Hepatocyte (in vitro differentiated cells): Measurements from ENCODE around the gene PRPF38A. TPM values are rescaled to one million over a fixed set of nuclear protein-coding genes. Genes with fewer than 3 reads are reported as not detected.

Source experiments
- DNase-seq: peaks from one replicate; pipeline ENCODE4 v3.0.0-alpha.2; 2016; ENCODE audit warnings: low spot score
- H2AFZ ChIP-seq: fragments of 200-600 bp; sonication (generic); 2 replicates; pipeline ENCODE4 v1.6.0; 2016; ENCODE audit warnings: antibody characterized with exemption, mild to moderate bottlenecking
- H3K27ac ChIP-seq: fragments of 200-600 bp; sonication (generic); 2 replicates; pipeline ENCODE4 v1.5.1; 2016; ENCODE audit warnings: mild to moderate bottlenecking
- H3K27me3 ChIP-seq: fragments of 200-600 bp; sonication (generic); 2 replicates; pipeline ENCODE4 v1.6.1; 2016
- H3K36me3 ChIP-seq: fragments of 200-600 bp; sonication (generic); replicated peaks from 2 replicates; pipeline ENCODE4 v1.5.1; 2016; ENCODE audit warnings: low read depth; ENCODE audit not compliant: insufficient read depth
- H3K4me1 ChIP-seq: fragments of 200-600 bp; sonication (generic); 2 replicates; pipeline ENCODE4 v1.5.1; 2016; ENCODE audit warnings: mild to moderate bottlenecking, moderate library complexity; ENCODE audit not compliant: insufficient read depth
- H3K4me2 ChIP-seq: fragments of 200-600 bp; sonication (generic); 2 replicates; pipeline ENCODE4 v1.6.0; 2016
- H3K4me3 ChIP-seq: fragments of 200-600 bp; sonication (generic); 2 replicates; pipeline ENCODE4 v1.5.1; 2016; ENCODE audit warnings: mild to moderate bottlenecking
- H3K79me2 ChIP-seq: fragments of 200-600 bp; sonication (generic); 2 replicates; pipeline ENCODE4 v1.6.0; 2017; ENCODE audit warnings: mild to moderate bottlenecking
- H3K9me2 ChIP-seq: fragments of 200-600 bp; sonication (generic); replicated peaks from 2 replicates; pipeline ENCODE4 v1.6.0; 2017; ENCODE audit warnings: mild to moderate bottlenecking; ENCODE audit not compliant: insufficient read depth
- H3K9me3 ChIP-seq: fragments of 200-600 bp; sonication (generic); 2 replicates; pipeline ENCODE4 v1.5.1; 2016; ENCODE audit warnings: low read depth, mild to moderate bottlenecking
- H4K20me1 ChIP-seq: fragments of 200-600 bp; sonication (generic); 2 replicates; pipeline ENCODE4 v1.6.0; 2016; ENCODE audit warnings: mild to moderate bottlenecking; ENCODE audit not compliant: insufficient read depth, poor library complexity, severe bottlenecking
- CTCF ChIP-seq: fragments of 200-600 bp; sonication (generic); IDR thresholded peaks from 2 replicates; pipeline ENCODE4 v1.5.1; 2016; ENCODE audit warnings: antibody characterized with exemption, mild to moderate bottlenecking; ENCODE audit not compliant: poor library complexity
- EZH2 ChIP-seq: fragments of 200-600 bp; sonication (generic); IDR thresholded peaks from 2 replicates; pipeline ENCODE4 v1.6.1; 2016; ENCODE audit warnings: antibody characterized with exemption, mild to moderate bottlenecking, borderline replicate concordance
- EZH2phosphoT487 ChIP-seq: fragments of 200-600 bp; sonication (generic); IDR thresholded peaks from one replicate; pipeline ENCODE4 v1.6.1; 2018; ENCODE audit warnings: antibody characterized with exemption, mild to moderate bottlenecking, low read depth, moderate library complexity; ENCODE audit not compliant: unreplicated experiment, severe bottlenecking
- WGBS: methylation state at CpG from one replicate; pipeline ENCODE4 v1.1.6; 2016; ENCODE audit warnings: low lambda C conversion rate; ENCODE audit errors: missing lambda C conversion rate; 5-methylcytosine and 5-hydroxymethylcytosine counted together
- polyA plus RNA-seq: library from polyadenylated mRNA; unstranded; fragments of >200 nt; fragmentation: Nextera tagmentation; extraction: Ambion mirVana; gene quantifications from 2 replicates; pipeline ENCODE4 v1.2.1, GENCODE V29; 2016
- total RNA-seq: library from RNA; depleted of rRNA; stranded (reverse); fragments of >200 nt; gene quantifications from 2 replicates; pipeline ENCODE4 v1.2.3, GENCODE V29; 2014

Gene PRPF38A
- total and polyA plus RNA-seq, 2 experiments from 2014 or later, result 13.8 to 23.8 TPM

- Histone ChIP-seq H3K4me3 (no peak overlapping the region), H3K9me2 (no peaks in the 10 kb centered on the region), H3K36me3 (no peaks in the 10 kb centered on the region), H3K4me2 (no peak overlapping the region), H3K27ac (no peak overlapping the region), H2AFZ (no peak overlapping the region), H3K4me1 (no peaks in the 10 kb centered on the region), H4K20me1 (no peaks in the 10 kb centered on the region), H3K79me2 (peaks cover 2% of the 10 kb centered on the region), H3K9me3 (no peaks in the 10 kb centered on the region), H3K27me3 (no peaks in the 10 kb centered on the region)
- DNase-seq, result no peak
- 94% methylated on average over 2 of the region's 2 CpGs for WGBS
- TF ChIP-seq EZH2, result no peak
- TF ChIP-seq EZH2phosphoT487, result no peak
- TF ChIP-seq CTCF, result no peak
Observed at GRCh38 chr1:52454779-52455178, 50.4 kb downstream of the PRPF38A start.

DNA sequence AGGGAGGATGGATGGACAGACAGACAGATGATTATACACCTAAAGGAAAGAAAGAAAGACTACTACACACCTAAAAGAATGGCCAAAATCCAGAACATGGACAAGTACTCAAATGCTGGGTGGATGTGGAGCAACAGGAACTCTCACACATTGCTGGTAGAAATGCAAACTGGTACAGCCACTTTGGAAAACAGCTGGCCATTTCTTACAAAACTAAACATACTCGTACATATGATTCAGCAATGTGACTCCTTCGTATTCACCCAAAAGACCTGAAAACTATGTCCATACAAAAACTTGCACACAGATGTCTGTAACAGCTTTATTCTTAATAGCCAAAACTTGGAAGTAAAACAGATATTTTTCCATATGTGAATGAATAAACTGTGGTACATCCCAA is 51.3 kb downstream of the PRPF38A start:
- Histone ChIP-seq H2AFZ (no peak overlapping the region), H3K27me3 (no peaks in the 10 kb centered on the region), H3K36me3 (no peaks in the 10 kb centered on the region), H3K27ac (no peak overlapping the region), H3K4me1 (no peaks in the 10 kb centered on the region), H3K79me2 (no peaks in the 10 kb centered on the region), H3K4me2 (no peak overlapping the region), H3K9me2 (no peaks in the 10 kb centered on the region), H4K20me1 (no peaks in the 10 kb centered on the region), H3K9me3 (no peaks in the 10 kb centered on the region), H3K4me3 (no peak overlapping the region)
- DNase-seq, result no peak
- TF ChIP-seq EZH2phosphoT487 (no peak), EZH2 (no peak), CTCF (no peak)
- WGBS, result 100% methylated on average over 2 of the region's 2 CpGs

DNA sequence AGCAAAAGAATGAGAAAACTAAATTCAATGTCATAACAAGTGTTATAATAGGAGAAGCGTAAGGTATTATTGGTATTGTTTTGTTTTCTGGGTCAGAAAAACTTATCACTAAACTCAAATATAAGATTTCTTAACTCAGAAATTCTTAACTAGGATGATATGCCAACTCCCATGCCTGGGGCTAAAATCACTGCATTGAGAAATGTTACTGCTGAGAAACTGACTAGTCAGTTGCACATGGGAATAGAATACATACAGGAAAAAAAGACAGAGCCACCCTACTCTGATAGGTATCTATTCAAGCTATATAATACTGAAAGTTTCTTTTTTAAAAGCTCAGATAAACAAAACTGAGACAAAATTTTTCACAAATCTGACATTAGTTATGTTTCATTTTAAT is 56.3 kb downstream of the PRPF38A start:
- Histone ChIP-seq H3K4me3 (no peak overlapping the region), H3K9me3 (no peaks in the 10 kb centered on the region), H2AFZ (no peak overlapping the region), H3K4me2 (no peak overlapping the region), H3K9me2 (no peaks in the 10 kb centered on the region), H4K20me1 (no peaks in the 10 kb centered on the region), H3K27me3 (no peaks in the 10 kb centered on the region), H3K4me1 (no peaks in the 10 kb centered on the region), H3K79me2 (peaks cover under 1% of the 10 kb centered on the region), H3K27ac (no peak overlapping the region), H3K36me3 (no peaks in the 10 kb centered on the region)
- 94% methylated on average over 1 of the region's 1 CpG for WGBS
- DNase-seq, result no peak
- TF ChIP-seq EZH2, result no peak

- Histone ChIP-seq H3K4me3 (no peak overlapping the region), H3K27ac (no peak overlapping the region), H3K79me2 (peaks cover 3% of the 10 kb centered on the region), H3K9me2 (no peaks in the 10 kb centered on the region), H3K36me3 (no peaks in the 10 kb centered on the region), H3K27me3 (no peaks in the 10 kb centered on the region), H3K9me3 (no peaks in the 10 kb centered on the region), H4K20me1 (no peaks in the 10 kb centered on the region), H2AFZ (no peak overlapping the region), H3K4me2 (no peak overlapping the region), H3K4me1 (no peaks in the 10 kb centered on the region)
- no peak for TF ChIP-seq EZH2
- TF ChIP-seq CTCF, result no peak
- TF ChIP-seq EZH2phosphoT487, result no peak
- WGBS, result 86% methylated on average over 1 of the region's 1 CpG
- DNase-seq, result no peak
Observed at GRCh38 chr1:52461821-52462220, 57.4 kb downstream of the PRPF38A start.
